OCI-LY1 (cell line): ENCODE results near the gene NUP188.

Experiments
- H2AFZ ChIP-seq: fragments of 200-600 bp; sonication (generic), shearing (Covaris generic); 2 replicates; pipeline ENCODE4 v1.6.0; 2014; ENCODE audit warnings: antibody characterized with exemption, mild to moderate bottlenecking, low read length
- H3F3A ChIP-seq: fragments of 200-600 bp; sonication (generic), shearing (Covaris generic); 2 replicates; pipeline ENCODE4 v1.6.0; 2014; ENCODE audit warnings: mild to moderate bottlenecking, antibody characterized with exemption, low read length, moderate library complexity; ENCODE audit not compliant: insufficient read depth
- H3K27ac ChIP-seq: fragments of 200-600 bp; sonication (generic); 2 replicates; pipeline ENCODE4 v1.5.1; 2014; ENCODE audit warnings: low read length, mixed run types, mild to moderate bottlenecking, low read depth; ENCODE audit not compliant: poor library complexity, severe bottlenecking
- H3K27me3 ChIP-seq: fragments of 200-600 bp; sonication (generic); 2 replicates; pipeline ENCODE4 v1.6.0; 2014; ENCODE audit warnings: antibody characterized with exemption, mild to moderate bottlenecking, low read length, moderate library complexity; ENCODE audit not compliant: insufficient read depth
- H3K36me3 ChIP-seq: fragments of 200-600 bp; sonication (generic); 2 replicates; pipeline ENCODE4 v1.6.1; 2014; ENCODE audit warnings: mild to moderate bottlenecking, antibody characterized with exemption, low read length, moderate library complexity, mixed read lengths; ENCODE audit not compliant: insufficient read depth
- H3K4me1 ChIP-seq: fragments of 200-600 bp; sonication (generic); 2 replicates; pipeline ENCODE4 v1.5.1; 2014; ENCODE audit warnings: mild to moderate bottlenecking, low read length, moderate library complexity; ENCODE audit not compliant: insufficient read depth, severe bottlenecking
- H3K4me2 ChIP-seq: fragments of 200-600 bp; sonication (generic), shearing (Covaris generic); 2 replicates; pipeline ENCODE4 v1.6.1; 2014; ENCODE audit warnings: low read length
- H3K4me3 ChIP-seq: fragments of 200-600 bp; sonication (generic); 2 replicates; pipeline ENCODE4 v1.5.1; 2014; ENCODE audit warnings: low read length, low read depth, mild to moderate bottlenecking, mixed read lengths; ENCODE audit not compliant: poor library complexity, severe bottlenecking
- H3K79me2 ChIP-seq: fragments of 200-600 bp; shearing (Covaris generic); 2 replicates; pipeline ENCODE4 v1.6.1; 2016; ENCODE audit warnings: mixed run types, low read length, mixed read lengths; ENCODE audit not compliant: insufficient read depth
- H3K9ac ChIP-seq: fragments of 200-600 bp; sonication (generic), shearing (Covaris generic); 2 replicates; pipeline ENCODE4 v1.6.1; 2014; ENCODE audit warnings: mild to moderate bottlenecking, low read length, mixed read lengths
- H3K9me2 ChIP-seq: fragments of 200-600 bp; sonication (generic), shearing (Covaris generic); 2 replicates; pipeline ENCODE4 v1.6.1; 2014; ENCODE audit warnings: low read depth, mild to moderate bottlenecking, low read length, mixed read lengths
- H3K9me3 ChIP-seq: fragments of 200-600 bp; shearing (Covaris generic); 2 replicates; pipeline ENCODE4 v1.6.1; 2014; ENCODE audit warnings: low read length, mixed read lengths
- H4K20me1 ChIP-seq: fragments of 200-600 bp; sonication (generic), shearing (Covaris generic); 2 replicates; pipeline ENCODE4 v1.6.0; 2016; ENCODE audit warnings: mild to moderate bottlenecking, low read length; ENCODE audit not compliant: insufficient read depth
- EZH2 ChIP-seq: fragments of 200-600 bp; sonication (generic), shearing (Covaris generic); IDR thresholded peaks from 2 replicates; pipeline ENCODE4 v1.8.0; 2017; ENCODE audit warnings: borderline replicate concordance, mixed run types, mild to moderate bottlenecking, antibody characterized with exemption, low read length, moderate library complexity, mixed read lengths
- TF ChIP-seq, protein P1 (sequence below): fragments of 200-600 bp; sonication (generic), shearing (Covaris generic); IDR thresholded peaks from 2 replicates; pipeline ENCODE4 v1.5.1; 2017; ENCODE audit warnings: mild to moderate bottlenecking, antibody characterized with exemption, low read length, moderate library complexity, mixed read lengths

NUP188 gene

DNA sequence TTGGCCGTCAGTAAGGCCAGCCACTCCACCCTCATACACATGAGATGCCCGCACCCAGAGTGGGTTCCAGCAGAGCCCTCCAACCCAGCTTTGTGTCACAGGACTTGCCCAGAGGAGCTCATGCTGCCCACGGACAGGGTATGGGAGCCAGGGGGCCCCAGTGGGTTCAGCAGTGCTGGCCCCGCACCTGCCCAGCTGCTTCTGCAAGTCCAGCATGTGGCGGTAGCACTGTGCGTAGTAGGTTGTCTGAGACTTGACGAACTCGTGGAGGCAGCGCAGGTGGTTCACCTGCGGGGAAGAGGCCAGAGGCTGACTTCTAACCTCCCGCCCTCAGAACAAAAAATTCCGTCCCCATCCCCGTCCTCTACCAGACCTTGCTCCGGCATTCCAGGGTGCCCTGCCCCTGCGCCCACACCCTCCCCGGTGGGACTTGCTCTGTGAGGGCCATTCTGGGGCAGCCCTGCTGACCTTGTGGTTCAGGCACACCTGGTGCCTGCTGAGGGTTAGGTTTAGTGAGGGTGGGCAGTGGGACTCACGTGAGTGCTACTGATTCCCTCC lies 62.2 kb downstream of the NUP188 start:
- H3K79me2 ChIP-seq = no peaks in the 10 kb centered on the region
- H3K9ac ChIP-seq = no peak overlapping the region
- no peaks in the 10 kb centered on the region for H4K20me1 ChIP-seq
- no peak overlapping the region for H3K27ac ChIP-seq
- H3F3A ChIP-seq = no peaks in the 10 kb centered on the region
- no peak overlapping the region for H3K4me3 ChIP-seq
- H3K36me3 ChIP-seq = peaks cover 82% of the 10 kb centered on the region
- H3K9me3 ChIP-seq = no peaks in the 10 kb centered on the region
- TF ChIP-seq, protein P1, sequence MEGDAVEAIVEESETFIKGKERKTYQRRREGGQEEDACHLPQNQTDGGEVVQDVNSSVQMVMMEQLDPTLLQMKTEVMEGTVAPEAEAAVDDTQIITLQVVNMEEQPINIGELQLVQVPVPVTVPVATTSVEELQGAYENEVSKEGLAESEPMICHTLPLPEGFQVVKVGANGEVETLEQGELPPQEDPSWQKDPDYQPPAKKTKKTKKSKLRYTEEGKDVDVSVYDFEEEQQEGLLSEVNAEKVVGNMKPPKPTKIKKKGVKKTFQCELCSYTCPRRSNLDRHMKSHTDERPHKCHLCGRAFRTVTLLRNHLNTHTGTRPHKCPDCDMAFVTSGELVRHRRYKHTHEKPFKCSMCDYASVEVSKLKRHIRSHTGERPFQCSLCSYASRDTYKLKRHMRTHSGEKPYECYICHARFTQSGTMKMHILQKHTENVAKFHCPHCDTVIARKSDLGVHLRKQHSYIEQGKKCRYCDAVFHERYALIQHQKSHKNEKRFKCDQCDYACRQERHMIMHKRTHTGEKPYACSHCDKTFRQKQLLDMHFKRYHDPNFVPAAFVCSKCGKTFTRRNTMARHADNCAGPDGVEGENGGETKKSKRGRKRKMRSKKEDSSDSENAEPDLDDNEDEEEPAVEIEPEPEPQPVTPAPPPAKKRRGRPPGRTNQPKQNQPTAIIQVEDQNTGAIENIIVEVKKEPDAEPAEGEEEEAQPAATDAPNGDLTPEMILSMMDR = no peak
- no peak for TF ChIP-seq EZH2
- H2AFZ ChIP-seq = no peak overlapping the region
- H3K27me3 ChIP-seq = no peaks in the 10 kb centered on the region
- no peak overlapping the region for H3K4me2 ChIP-seq
- H3K4me1 ChIP-seq = no peaks in the 10 kb centered on the region
- H3K9me2 ChIP-seq = no peaks in the 10 kb centered on the region

DNA sequence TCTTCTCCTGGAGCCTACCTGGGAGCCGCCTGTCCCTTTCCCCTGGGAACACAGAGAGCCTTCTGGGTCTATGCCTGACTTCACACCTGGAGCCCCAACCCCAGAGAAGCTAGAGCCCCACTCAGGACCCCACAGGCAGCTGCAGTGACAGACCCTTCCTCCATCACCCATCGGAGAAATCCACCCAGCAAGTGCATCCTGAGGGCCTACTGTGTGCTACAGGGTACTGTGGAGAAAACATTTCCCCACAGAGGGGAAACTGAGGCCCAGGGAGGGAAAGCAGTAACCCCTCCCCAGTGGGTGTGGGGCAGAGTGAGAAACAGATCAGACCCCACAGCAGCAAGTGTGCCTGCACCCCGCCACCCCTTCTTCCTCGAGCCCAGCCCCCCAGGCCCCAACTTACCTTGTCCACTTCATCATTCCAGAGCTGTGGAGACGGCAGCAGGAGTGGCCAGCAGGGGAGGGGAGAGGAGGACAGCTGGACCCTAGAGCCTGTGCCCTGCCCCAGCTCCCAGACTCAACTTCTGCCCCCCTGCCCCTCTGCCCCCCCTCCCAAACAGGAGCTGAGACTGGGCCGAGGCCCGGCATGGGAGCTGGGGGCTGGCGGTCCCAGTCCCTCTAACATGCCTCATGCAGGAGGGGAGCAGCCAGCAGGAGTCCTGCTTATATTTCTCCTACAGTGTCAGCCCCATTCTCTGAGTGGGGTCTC lies 62.9 kb downstream of the NUP188 start:
- H3K36me3 ChIP-seq = peaks cover 82% of the 10 kb centered on the region
- H3K4me1 ChIP-seq = no peaks in the 10 kb centered on the region
- no peak overlapping the region for H3K27ac ChIP-seq
- no peaks in the 10 kb centered on the region for H3K79me2 ChIP-seq
- no peak overlapping the region for H3K4me3 ChIP-seq
- no peaks in the 10 kb centered on the region for H3K9me3 ChIP-seq
- H3K9me2 ChIP-seq = no peaks in the 10 kb centered on the region
- no peaks in the 10 kb centered on the region for H3K27me3 ChIP-seq
- no peak overlapping the region for H2AFZ ChIP-seq
- H3K4me2 ChIP-seq = no peak overlapping the region
- H3F3A ChIP-seq = no peaks in the 10 kb centered on the region
- TF ChIP-seq EZH2 = no peak
- TF ChIP-seq, protein P1 = no peak
- H3K9ac ChIP-seq = no peak overlapping the region
- no peaks in the 10 kb centered on the region for H4K20me1 ChIP-seq

DNA sequence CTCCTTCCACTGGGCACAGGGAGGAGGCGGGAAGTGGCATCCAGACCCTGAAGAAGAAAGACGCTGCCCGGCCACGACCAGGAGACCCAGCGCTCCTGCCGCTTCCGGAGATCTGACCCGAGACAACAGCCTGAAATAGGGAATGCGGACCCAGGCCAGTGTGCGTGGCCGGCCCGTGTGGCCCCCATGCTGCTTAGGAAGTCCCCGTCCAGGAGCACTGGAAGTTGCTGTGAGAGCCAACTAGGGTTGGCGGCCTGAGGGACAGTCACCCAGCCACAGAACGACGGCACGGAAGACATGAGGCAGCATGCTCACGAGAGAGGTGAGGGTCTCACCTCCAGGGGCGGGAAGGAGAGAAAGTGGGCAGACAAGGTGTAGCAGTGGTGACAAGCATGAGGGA lies 63.7 kb downstream of the NUP188 start:
- Histone ChIP-seq H3K9me3 (no peaks in the 10 kb centered on the region), H3K9ac (no peak overlapping the region), H3K27ac (no peak overlapping the region), H3K4me3 (no peak overlapping the region), H3K4me2 (no peak overlapping the region), H3K79me2 (no peaks in the 10 kb centered on the region), H2AFZ (no peak overlapping the region), H3K9me2 (no peaks in the 10 kb centered on the region), H3K27me3 (no peaks in the 10 kb centered on the region), H4K20me1 (no peaks in the 10 kb centered on the region), H3K4me1 (no peaks in the 10 kb centered on the region), H3F3A (no peaks in the 10 kb centered on the region), H3K36me3 (peaks cover 77% of the 10 kb centered on the region)
- TF ChIP-seq EZH2 = no peak
- TF ChIP-seq, protein P1 = no peak
